OCI-LY1 (cell line): Measurements from ENCODE around the gene PTPRG.

ENCODE experiments used
- CTCF ChIP-seq: fragments of 200-600 bp; sonication (generic), shearing (Covaris generic); IDR thresholded peaks from 2 replicates; pipeline ENCODE4 v1.5.1; 2017; ENCODE audit warnings: mild to moderate bottlenecking, antibody characterized with exemption, low read length, moderate library complexity, mixed read lengths
- EZH2 ChIP-seq: fragments of 200-600 bp; sonication (generic), shearing (Covaris generic); IDR thresholded peaks from 2 replicates; pipeline ENCODE4 v1.8.0; 2017; ENCODE audit warnings: borderline replicate concordance, mixed run types, mild to moderate bottlenecking, antibody characterized with exemption, low read length, moderate library complexity, mixed read lengths

- TF ChIP-seq CTCF (no peak), EZH2 (no peak)
Observed at GRCh38 chr3:62242831-62243509, 681.6 kb downstream of the PTPRG start.
